ENCODE data around the gene FAT1.

FAT1 gene

DNA sequence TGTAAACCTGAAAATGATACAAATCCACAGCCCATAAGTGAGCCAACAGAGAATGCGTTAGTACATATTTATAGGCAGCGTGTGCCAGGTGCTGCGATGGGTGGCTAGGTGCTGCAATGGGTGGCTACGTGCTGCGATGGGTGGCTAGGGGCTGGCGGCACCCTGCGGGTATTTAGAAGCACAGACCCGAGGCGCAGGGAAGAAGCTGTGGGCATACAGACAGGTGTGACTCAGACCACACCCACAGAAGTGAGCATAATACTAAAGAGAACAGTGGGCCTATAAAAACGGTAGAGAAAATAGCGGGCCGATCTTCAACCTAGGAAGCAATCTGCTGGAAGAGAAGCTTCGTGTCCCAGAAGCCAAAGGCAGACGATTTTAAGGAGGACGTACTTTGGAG lies 81.1 kb downstream of the FAT1 start:
- DNase-seq (ENCODE audit: low spot score), result no peak
- TF ChIP-seq, protein P1, sequence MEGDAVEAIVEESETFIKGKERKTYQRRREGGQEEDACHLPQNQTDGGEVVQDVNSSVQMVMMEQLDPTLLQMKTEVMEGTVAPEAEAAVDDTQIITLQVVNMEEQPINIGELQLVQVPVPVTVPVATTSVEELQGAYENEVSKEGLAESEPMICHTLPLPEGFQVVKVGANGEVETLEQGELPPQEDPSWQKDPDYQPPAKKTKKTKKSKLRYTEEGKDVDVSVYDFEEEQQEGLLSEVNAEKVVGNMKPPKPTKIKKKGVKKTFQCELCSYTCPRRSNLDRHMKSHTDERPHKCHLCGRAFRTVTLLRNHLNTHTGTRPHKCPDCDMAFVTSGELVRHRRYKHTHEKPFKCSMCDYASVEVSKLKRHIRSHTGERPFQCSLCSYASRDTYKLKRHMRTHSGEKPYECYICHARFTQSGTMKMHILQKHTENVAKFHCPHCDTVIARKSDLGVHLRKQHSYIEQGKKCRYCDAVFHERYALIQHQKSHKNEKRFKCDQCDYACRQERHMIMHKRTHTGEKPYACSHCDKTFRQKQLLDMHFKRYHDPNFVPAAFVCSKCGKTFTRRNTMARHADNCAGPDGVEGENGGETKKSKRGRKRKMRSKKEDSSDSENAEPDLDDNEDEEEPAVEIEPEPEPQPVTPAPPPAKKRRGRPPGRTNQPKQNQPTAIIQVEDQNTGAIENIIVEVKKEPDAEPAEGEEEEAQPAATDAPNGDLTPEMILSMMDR (IDR thresholded peaks at IDR 0.05; ENCODE audit: borderline replicate concordance, control extremely low read depth, extremely low read depth, insufficient read depth, missing control alignments), result no peak
- in situ Hi-C loops (cut with MboI; ENCODE audit: low sequenced_read_pairs, unreplicated experiment), result no loop called here

DNA sequence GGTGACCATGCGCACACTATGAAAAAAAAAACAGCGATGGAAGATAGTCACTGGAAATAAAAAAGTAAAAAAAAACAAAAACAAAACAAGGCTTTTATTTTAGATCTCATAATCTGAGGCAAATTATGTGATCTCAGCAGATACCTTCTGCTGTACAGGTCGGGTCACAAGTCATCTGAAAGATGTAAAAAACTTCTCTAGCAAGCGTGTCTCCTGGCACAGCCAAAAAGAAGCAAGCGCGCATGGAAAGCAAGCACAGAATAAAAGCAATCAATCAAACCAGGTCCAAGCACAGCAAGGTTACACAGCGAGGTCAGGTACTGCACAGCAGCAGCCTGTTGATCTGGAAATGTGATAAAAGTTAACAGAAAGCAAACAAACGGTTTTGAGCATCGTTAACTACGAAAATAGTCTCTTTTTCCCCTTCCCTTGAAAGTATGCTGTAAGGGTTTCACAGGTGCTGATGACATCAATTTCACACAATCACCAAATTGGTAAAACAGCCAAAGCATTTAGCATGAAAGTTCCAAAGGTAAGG lies 89.0 kb downstream of the FAT1 start:
- in situ Hi-C loops (cut with MboI; ENCODE audit: low sequenced_read_pairs, unreplicated experiment), result no loop called here
- TF ChIP-seq, protein P1 (IDR thresholded peaks at IDR 0.05; ENCODE audit: borderline replicate concordance, control extremely low read depth, extremely low read depth, insufficient read depth, missing control alignments), result no peak
- DNase-seq (ENCODE audit: low spot score), result no peak

DNA sequence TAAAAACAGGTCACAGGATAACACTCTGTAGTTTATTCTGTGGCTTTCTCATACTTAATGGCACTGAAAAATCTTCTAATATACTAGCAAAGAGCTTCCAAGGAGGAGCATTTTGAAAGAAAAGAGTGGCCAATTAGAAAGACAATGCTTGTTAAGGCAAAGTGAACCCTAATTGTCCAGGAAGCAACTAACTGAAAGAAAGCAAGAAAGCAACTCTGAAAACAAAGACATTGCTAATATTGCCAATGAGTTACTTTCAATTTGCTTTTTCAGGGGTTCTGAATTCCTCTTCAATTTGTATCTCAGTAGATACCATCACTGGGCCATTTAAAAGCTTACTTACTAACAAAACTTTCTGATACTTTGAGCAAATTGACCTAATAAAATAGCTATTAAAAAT lies 89.8 kb downstream of the FAT1 start:
- in situ Hi-C loops (cut with MboI; ENCODE audit: low sequenced_read_pairs, unreplicated experiment), result no loop called here
- no peak for DNase-seq (ENCODE audit: low spot score)
- TF ChIP-seq, protein P1 (IDR thresholded peaks at IDR 0.05; ENCODE audit: borderline replicate concordance, control extremely low read depth, extremely low read depth, insufficient read depth, missing control alignments), result no peak

DNA sequence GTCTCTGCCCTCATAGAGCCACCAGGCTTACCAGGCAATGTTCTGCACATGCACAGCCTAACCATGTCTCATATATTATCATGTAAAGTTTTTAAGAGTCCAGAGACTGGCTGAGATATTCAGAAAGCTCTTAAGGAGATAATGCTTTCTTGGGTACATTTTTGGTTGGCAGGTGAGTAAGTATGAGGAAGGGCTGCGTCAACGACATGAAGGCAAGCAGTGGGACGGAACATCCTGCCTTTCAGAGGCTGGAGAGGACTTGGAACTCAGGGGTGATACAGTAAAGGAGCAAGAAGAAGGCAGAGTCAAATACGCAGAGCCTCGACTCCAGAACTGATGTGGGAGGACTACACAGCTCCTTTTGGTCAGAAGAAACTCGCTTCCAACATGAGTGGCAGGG lies 93.5 kb downstream of the FAT1 start:
- TF ChIP-seq, protein P1 (IDR thresholded peaks at IDR 0.05; ENCODE audit: borderline replicate concordance, control extremely low read depth, extremely low read depth, insufficient read depth, missing control alignments), result no peak
- no peak for DNase-seq (ENCODE audit: low spot score)
- in situ Hi-C loops (cut with MboI; ENCODE audit: low sequenced_read_pairs, unreplicated experiment), result no loop called here

DNA sequence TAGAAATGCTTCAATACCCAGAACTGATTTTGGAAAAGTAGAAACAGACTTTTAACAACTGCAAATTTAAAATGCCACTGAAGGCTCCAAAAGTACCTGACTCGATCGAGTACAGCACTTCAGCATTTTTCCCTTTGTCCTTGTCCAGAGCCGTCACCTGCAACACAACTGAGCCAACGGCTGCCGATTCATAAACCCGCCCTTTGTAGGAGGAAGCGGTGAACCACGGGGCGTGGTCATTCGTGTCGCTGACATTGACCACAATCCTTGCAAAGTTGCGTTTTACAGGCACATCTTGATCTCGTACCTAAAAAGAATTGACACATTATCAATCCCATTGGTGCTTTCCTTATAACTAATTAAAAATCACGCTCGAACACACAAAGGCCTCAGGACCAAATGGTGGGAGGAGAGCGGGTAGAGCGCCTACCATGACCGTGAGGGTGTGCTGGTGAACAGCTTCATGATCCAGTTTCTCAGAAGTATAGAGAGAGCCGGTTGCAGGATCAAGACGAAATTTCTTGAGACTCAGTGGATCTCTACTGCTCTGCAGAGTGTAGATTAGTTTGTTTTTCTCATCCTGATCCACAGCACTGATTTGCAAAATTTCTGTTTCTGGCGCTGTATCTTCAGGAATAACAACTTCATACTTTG lies 95.5 kb downstream of the FAT1 start:
- TF ChIP-seq, protein P1 (IDR thresholded peaks at IDR 0.05; ENCODE audit: borderline replicate concordance, control extremely low read depth, extremely low read depth, insufficient read depth, missing control alignments), result no peak
- in situ Hi-C loops (cut with MboI; ENCODE audit: low sequenced_read_pairs, unreplicated experiment), result no loop called here
- DNase-seq (ENCODE audit: low spot score), result no peak

DNA sequence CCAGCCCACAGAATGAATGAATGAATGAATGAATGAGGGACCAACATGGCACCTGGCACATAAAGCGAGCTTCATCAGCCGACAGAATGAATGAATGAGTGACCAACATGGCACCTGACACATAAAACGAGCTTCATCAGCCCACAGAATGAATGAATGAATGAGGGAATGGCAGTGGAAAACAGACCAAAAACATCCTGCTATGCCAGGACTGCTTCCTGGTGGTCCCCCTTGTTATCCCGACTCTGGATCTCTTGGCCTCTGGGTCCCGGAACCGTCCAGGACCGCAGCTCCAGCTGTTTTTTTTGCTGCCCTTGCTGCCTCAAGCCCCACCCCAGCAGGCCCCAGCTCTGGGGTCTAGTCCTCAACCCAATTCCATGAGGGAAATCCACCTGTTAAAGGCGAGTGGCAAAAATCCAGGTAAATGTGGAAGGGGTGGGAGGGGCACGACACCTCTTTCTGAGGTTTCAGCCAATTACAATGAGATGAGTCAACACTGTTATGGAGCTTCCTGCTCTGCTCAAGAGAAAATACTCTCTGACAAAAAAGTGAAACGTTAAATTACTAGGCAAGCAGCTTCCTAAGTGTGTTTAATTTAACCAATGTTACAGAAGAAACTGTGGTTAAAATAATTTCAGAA lies 96.3 kb downstream of the FAT1 start:
- in situ Hi-C loops (cut with MboI; ENCODE audit: low sequenced_read_pairs, unreplicated experiment), result no loop called here
- DNase-seq (ENCODE audit: low spot score), result no peak
- TF ChIP-seq, protein P1 (IDR thresholded peaks at IDR 0.05; ENCODE audit: borderline replicate concordance, control extremely low read depth, extremely low read depth, insufficient read depth, missing control alignments), result no peak

Data from GM13976 (cell line).